Ammon's horn (tissue), 1 donor: ENCODE results near the gene INPP5J.
A peak's percentile ranks its signal among the peaks of the same experiment; 100 is the strongest.
"Not testable (repeated sequence)": the region's sequence is repeated elsewhere in the genome, so short reads cannot be mapped to it uniquely, and the experiment has no call there.

Experiments used
- DNase-seq: peaks from one replicate; pipeline ENCODE4 v3.0.0-alpha.2; 2016; ENCODE audit warnings: low spot score

INPP5J gene

GRCh38 chr22:31102441-31103081 is 20.2 kb upstream of the INPP5J start:
- no peak for DNase-seq

- no peak for DNase-seq
These were observed 19.7 kb upstream of the INPP5J start for GRCh38 chr22:31103111-31103510.

GRCh38 chr22:31103899-31104694 is 18.7 kb upstream of the INPP5J start:
- no peak for DNase-seq

- DNase-seq, result no peak
These were observed 17.9 kb upstream of the INPP5J start for GRCh38 chr22:31104869-31105268.

GRCh38 chr22:31105282-31105929 is 17.4 kb upstream of the INPP5J start:
- DNase-seq, result no peak

GRCh38 chr22:31106001-31106571 is 16.7 kb upstream of the INPP5J start:
- DNase-seq, result no peak

GRCh38 chr22:31106731-31107177 is 16.0 kb upstream of the INPP5J start:
- DNase-seq, result no peak

GRCh38 chr22:31107178-31107893 is 15.4 kb upstream of the INPP5J start, which contains the start of gene SELENOM:
SELENOM (minus strand) TSS chr22:31107568; CDS start chr22:31107505, 63 bp downstream.
- peak; percentile 96 for DNase-seq

- DNase-seq, result no peak
These were observed 14.9 kb upstream of the INPP5J start for GRCh38 chr22:31107894-31108218.

- not testable (repeated sequence) for DNase-seq
These were observed 10.1 kb upstream of the INPP5J start for GRCh38 chr22:31112547-31113091.

GRCh38 chr22:31118046-31118820 is 4.5 kb upstream of the INPP5J start:
- no peak for DNase-seq

- no peak for DNase-seq
These were observed 3.6 kb upstream of the INPP5J start for GRCh38 chr22:31119026-31119717.

- DNase-seq, result no peak
These were observed 2.5 kb upstream of the INPP5J start for GRCh38 chr22:31120230-31120629.

- no peak for DNase-seq
These were observed 2.1 kb upstream of the INPP5J start for GRCh38 chr22:31120642-31121041.

GRCh38 chr22:31121403-31121802 is 1.4 kb upstream of the INPP5J start:
- DNase-seq, result no peak

- no peak for DNase-seq
These were observed 602 bp upstream of the INPP5J start for GRCh38 chr22:31122196-31122531.

- DNase-seq, result no peak
These were observed 481 bp downstream of the INPP5J start for GRCh38 chr22:31123292-31123602.

GRCh38 chr22:31124290-31124689 is 1.5 kb downstream of the INPP5J start:
- no peak for DNase-seq

- DNase-seq, result no peak
These were observed 2.2 kb downstream of the INPP5J start for GRCh38 chr22:31124811-31125465.

GRCh38 chr22:31125521-31126117 is 2.9 kb downstream of the INPP5J start:
- no peak for DNase-seq
